Natural killer cell (primary cell): Measurements from ENCODE around the gene LUZP4. TPM values are rescaled to one million over a fixed set of nuclear protein-coding genes. Genes with fewer than 3 reads are reported as not detected.

Source experiments
- ATAC-seq, 3 donors: fragments of 150-1000 bp in 2 of 3; fragments of 200-7000 bp in 1 of 3; cut with Tn5 transposase; 1 replicate in 1 of 3; 2 replicates in 2 of 3; pipeline ENCODE4 v1.10.0; 2021; ENCODE audit warnings: mild to moderate bottlenecking in 2 of 3, moderate library complexity in 2 of 3
- DNase-seq, 2 donors: peaks; one replicate each; pipeline versions ENCODE4 v3.0.0 to v3.0.0-alpha.2; 2013 to 2021; ENCODE audit warnings: mixed read lengths in 1 of 2
- H3K27ac ChIP-seq: one replicate; pipeline ENCODE4 v1.5.1; 2013; ENCODE audit warnings: mild to moderate bottlenecking, low read length
- H3K27me3 ChIP-seq: one replicate; pipeline ENCODE4 v1.6.1; 2013; ENCODE audit warnings: low read length; ENCODE audit not compliant: control insufficient read depth, insufficient read depth
- H3K36me3 ChIP-seq: one replicate; pipeline ENCODE4 v1.6.1; 2013; ENCODE audit warnings: low read length; ENCODE audit not compliant: control insufficient read depth, insufficient read depth
- H3K4me1 ChIP-seq: one replicate; pipeline ENCODE4 v1.6.1; 2013; ENCODE audit warnings: low read length; ENCODE audit not compliant: control insufficient read depth, insufficient read depth
- H3K4me3 ChIP-seq: one replicate; pipeline ENCODE4 v1.5.1; 2013; ENCODE audit warnings: low read length
- H3K9me3 ChIP-seq: one replicate; pipeline ENCODE4 v1.6.1; 2013; ENCODE audit warnings: low read length; ENCODE audit not compliant: control insufficient read depth, insufficient read depth
- H3K27ac Mint-ChIP-seq, 2 donors: one replicate each; pipeline ENCODE4 v1.8.0; 2022; ENCODE audit warnings: mild to moderate bottlenecking in 2 of 2, mixed read lengths in 2 of 2, moderate library complexity in 1 of 2
- H3K27me3 Mint-ChIP-seq, 2 donors: one replicate each; pipeline ENCODE4 v1.8.0; 2022; ENCODE audit warnings: low read depth in 2 of 2, mixed read lengths in 2 of 2
- H3K36me3 Mint-ChIP-seq: one replicate; pipeline ENCODE4 v1.8.0; 2022; ENCODE audit warnings: mixed read lengths
- H3K4me1 Mint-ChIP-seq, 2 donors: one replicate each; pipeline ENCODE4 v1.8.0; 2022; ENCODE audit warnings: mixed read lengths in 2 of 2
- H3K4me3 Mint-ChIP-seq: one replicate; pipeline ENCODE4 v1.8.0; 2022; ENCODE audit warnings: mild to moderate bottlenecking, moderate library complexity, mixed read lengths
- H3K9me3 Mint-ChIP-seq, 2 donors: one replicate each; pipeline ENCODE4 v1.8.0; 2022; ENCODE audit warnings: mixed read lengths in 2 of 2
- WGBS: methylation state at CpG from one replicate; pipeline ENCODE4 v1.1.7; 2013; ENCODE audit warnings: missing lambda C conversion rate; ENCODE audit not compliant: insufficient coverage; 5-methylcytosine and 5-hydroxymethylcytosine counted together
- intact Hi-C: fragments of 100-400 bp; cut with micrococcal nuclease; formaldehyde crosslinking; loops from one replicate; pipeline ENCODE4 v1.14.2; 2022
- total RNA-seq, 4 donors: library from RNA; stranded (reverse); fragments of 120-200 nt in 1 of 4; gene quantifications; one replicate each; pipeline versions ENCODE4 v1.2.3 to v1.2.4, GENCODE V29; 2013 to 2022
- TF ChIP-seq, protein P1 (sequence below): fragments of 200-600 bp; IDR thresholded peaks from one replicate; pipeline ENCODE4 v1.8.0; 2022; ENCODE audit warnings: antibody characterized with exemption

Gene LUZP4
- total RNA-seq, 3 donors from 2014 or later (not counting 1 experiment from before 2014, with no cell fraction given): not detected

DNA sequence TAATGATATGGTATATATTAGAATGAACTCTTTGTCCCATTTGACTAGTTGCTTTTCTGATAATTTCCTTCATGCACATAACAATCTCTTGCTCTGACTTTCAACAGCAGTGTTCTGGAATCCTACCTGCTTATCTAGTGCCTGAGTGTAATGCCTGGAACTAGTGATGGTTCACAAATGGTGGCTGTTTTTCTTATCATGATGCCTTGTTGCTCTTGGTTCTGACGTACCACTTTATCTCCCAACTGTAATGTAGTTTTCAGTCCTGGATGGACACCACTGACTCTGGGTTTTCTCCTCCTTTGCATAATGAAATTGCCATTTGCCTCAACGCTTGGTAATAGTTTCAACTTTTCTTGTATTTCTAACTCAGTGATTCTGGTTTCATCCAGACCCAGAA lies 25.5 kb upstream of the LUZP4 start:
- DNase-seq (no peak), ATAC-seq (no peak)
- no peaks in the 10 kb centered on the region for H3K36me3 ChIP-seq
- 88% methylated on average over 2 of the region's 2 CpGs for WGBS
- TF ChIP-seq, protein P1, sequence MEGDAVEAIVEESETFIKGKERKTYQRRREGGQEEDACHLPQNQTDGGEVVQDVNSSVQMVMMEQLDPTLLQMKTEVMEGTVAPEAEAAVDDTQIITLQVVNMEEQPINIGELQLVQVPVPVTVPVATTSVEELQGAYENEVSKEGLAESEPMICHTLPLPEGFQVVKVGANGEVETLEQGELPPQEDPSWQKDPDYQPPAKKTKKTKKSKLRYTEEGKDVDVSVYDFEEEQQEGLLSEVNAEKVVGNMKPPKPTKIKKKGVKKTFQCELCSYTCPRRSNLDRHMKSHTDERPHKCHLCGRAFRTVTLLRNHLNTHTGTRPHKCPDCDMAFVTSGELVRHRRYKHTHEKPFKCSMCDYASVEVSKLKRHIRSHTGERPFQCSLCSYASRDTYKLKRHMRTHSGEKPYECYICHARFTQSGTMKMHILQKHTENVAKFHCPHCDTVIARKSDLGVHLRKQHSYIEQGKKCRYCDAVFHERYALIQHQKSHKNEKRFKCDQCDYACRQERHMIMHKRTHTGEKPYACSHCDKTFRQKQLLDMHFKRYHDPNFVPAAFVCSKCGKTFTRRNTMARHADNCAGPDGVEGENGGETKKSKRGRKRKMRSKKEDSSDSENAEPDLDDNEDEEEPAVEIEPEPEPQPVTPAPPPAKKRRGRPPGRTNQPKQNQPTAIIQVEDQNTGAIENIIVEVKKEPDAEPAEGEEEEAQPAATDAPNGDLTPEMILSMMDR: no peak
- intact Hi-C loops: no loop called here
- Mint-ChIP-seq H3K4me1 (no peaks in the 10 kb centered on the region), H3K9me3 (no peaks in the 10 kb centered on the region), H3K36me3 (no peaks in the 10 kb centered on the region), H3K4me3 (no peak overlapping the region), H3K27me3 (peaks cover 0 to 5% of the 10 kb centered on the region in 2 donors), H3K27ac (no peak overlapping the region)
- no peaks in the 10 kb centered on the region for H3K4me1 ChIP-seq
- H3K9me3 ChIP-seq: no peaks in the 10 kb centered on the region
- H3K4me3 ChIP-seq: no peak overlapping the region
- no peaks in the 10 kb centered on the region for H3K27me3 ChIP-seq
- no peak overlapping the region for H3K27ac ChIP-seq

DNA sequence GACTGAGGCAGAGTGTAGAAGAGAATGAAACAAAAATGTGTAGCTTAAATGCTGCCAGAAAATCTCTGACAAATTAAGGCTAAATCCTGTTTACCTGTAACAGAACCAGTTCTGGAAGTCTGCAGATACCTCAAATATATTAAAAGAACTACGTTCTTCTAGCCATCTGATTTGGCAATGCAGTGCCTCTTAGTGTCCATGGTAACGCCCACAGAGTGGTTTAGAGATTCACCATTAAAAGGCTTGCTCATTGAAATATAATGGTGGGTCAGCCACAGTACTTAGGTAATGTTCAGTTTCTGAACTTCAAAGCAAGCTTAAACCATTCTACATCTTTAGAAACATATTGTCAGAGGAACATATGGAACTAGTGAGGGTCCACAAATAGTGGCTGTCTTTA lies 23.2 kb upstream of the LUZP4 start:
- H3K36me3 ChIP-seq: no peaks in the 10 kb centered on the region
- 60% methylated on average over 2 of the region's 2 CpGs for WGBS
- Mint-ChIP-seq H3K4me3 (no peak overlapping the region), H3K36me3 (no peaks in the 10 kb centered on the region), H3K27me3 (no peaks in the 10 kb centered on the region), H3K9me3 (no peaks in the 10 kb centered on the region), H3K27ac (no peak overlapping the region), H3K4me1 (no peaks in the 10 kb centered on the region)
- no peaks in the 10 kb centered on the region for H3K9me3 ChIP-seq
- no peak overlapping the region for H3K4me3 ChIP-seq
- intact Hi-C loops: no loop called here
- H3K27ac ChIP-seq: no peak overlapping the region
- TF ChIP-seq, protein P1: no peak
- H3K4me1 ChIP-seq: no peaks in the 10 kb centered on the region
- ATAC-seq: no peak
- DNase-seq: no peak
- H3K27me3 ChIP-seq: no peaks in the 10 kb centered on the region

DNA sequence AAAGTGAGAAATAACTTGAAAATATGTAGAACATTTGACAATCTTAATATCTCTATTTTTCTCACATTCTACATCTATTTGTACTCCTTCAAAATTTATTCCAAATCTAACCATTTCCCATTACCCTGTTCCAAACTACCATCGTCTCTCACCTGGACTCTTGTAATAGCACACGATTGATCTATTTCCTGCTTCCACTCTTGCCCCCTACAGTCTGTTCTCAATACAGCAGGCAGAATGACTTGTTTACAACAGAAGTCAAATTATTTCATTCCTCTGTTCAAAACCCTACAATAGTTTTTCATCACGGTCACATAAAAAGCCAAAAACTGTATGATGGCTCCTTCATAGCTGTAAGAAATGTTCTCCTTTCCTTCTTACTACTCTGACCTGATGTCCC lies 21.1 kb upstream of the LUZP4 start:
- DNase-seq: no peak
- no peaks in the 10 kb centered on the region for H3K9me3 Mint-ChIP-seq
- Histone ChIP-seq H3K27me3 (no peaks in the 10 kb centered on the region), H3K4me1 (no peaks in the 10 kb centered on the region), H3K9me3 (no peaks in the 10 kb centered on the region), H3K27ac (no peak overlapping the region), H3K36me3 (no peaks in the 10 kb centered on the region), H3K4me3 (no peak overlapping the region)
- H3K4me1 Mint-ChIP-seq: no peaks in the 10 kb centered on the region
- no peak overlapping the region for H3K27ac Mint-ChIP-seq
- intact Hi-C loops: no loop called here
- H3K27me3 Mint-ChIP-seq: no peaks in the 10 kb centered on the region
- 33% methylated on average over 3 of the region's 3 CpGs for WGBS
- no peak overlapping the region for H3K4me3 Mint-ChIP-seq
- ATAC-seq: no peak
- TF ChIP-seq, protein P1: no peak
- no peaks in the 10 kb centered on the region for H3K36me3 Mint-ChIP-seq

DNA sequence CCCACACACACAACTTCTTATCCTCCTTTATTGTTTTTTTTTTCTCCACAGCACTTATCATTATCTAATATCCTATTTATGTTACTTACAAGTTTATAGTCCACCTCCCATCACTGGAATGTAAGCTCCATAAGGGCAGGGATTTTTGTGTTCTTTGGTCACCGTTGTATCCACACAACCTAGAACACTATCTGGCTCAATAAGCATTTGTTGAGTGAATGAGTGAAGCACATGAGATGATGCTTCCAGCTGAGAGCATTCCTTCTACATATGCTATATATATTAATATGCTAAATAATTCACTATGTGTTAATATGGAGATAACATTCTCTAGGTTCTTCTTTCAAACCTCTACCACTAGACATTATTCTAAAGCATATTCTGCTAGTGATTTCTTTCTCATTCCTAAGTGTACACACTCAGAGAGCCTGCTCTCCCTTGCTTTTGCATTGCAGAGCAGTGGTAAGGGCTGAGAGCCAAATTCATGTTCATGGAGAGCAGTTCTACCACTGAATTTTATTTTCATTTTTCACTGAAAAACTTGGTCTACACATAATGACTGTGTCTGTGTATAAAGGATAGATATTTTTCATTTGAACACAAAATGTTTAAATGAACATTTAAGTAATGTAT lies 20.3 kb upstream of the LUZP4 start:
- Mint-ChIP-seq H3K36me3 (no peaks in the 10 kb centered on the region), H3K27ac (no peak overlapping the region), H3K4me3 (no peak overlapping the region), H3K4me1 (no peaks in the 10 kb centered on the region), H3K9me3 (no peaks in the 10 kb centered on the region), H3K27me3 (peaks cover 0 to 5% of the 10 kb centered on the region in 2 donors)
- no CpG with 5 or more reads among the region's 1 CpG for WGBS
- Histone ChIP-seq H3K36me3 (no peaks in the 10 kb centered on the region), H3K27me3 (no peaks in the 10 kb centered on the region), H3K4me1 (no peaks in the 10 kb centered on the region), H3K4me3 (no peak overlapping the region), H3K9me3 (no peaks in the 10 kb centered on the region), H3K27ac (no peak overlapping the region)
- ATAC-seq (no peak), DNase-seq (no peak)
- TF ChIP-seq, protein P1: no peak
- intact Hi-C loops: no loop called here
